ENCODE measurements around the gene DEGS2.
"Not testable (repeated sequence)": the region's sequence is repeated elsewhere in the genome, so short reads cannot be mapped to it uniquely, and the experiment has no call there.

Gene DEGS2

DNA sequence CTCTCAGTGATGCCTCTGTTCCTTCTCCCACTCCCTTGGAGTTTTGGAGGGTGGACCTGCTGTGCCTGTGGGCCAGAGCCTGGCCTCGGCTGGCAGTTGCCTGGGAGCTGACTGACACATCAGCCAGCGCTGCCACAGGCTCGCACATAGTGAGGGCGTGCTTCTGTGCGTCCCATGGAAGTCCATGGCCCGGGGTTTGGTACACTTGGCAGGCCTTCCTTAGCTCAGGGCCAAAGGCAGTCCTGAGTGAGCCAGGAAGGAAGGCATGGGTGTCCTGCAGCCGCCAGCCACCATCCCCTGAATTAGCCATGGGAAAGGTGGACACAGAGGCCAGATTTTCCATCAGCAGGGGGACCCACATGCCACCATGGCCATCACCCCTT, 1.1 kb upstream of the DEGS2 start:
- Histone ChIP-seq H3K9me3 (ENCODE audit: control insufficient read depth, insufficient read depth, low read length) (no peaks in the 10 kb centered on the region), H3K4me1 (ENCODE audit: insufficient read depth, low read length) (no peaks in the 10 kb centered on the region; the same call in 1 of the 2 replicates), H3K9ac (ENCODE audit: low read depth, low read length) (no peak overlapping the region), H3K36me3 (ENCODE audit: insufficient read depth, low read length) (no peaks in the 10 kb centered on the region)

DNA sequence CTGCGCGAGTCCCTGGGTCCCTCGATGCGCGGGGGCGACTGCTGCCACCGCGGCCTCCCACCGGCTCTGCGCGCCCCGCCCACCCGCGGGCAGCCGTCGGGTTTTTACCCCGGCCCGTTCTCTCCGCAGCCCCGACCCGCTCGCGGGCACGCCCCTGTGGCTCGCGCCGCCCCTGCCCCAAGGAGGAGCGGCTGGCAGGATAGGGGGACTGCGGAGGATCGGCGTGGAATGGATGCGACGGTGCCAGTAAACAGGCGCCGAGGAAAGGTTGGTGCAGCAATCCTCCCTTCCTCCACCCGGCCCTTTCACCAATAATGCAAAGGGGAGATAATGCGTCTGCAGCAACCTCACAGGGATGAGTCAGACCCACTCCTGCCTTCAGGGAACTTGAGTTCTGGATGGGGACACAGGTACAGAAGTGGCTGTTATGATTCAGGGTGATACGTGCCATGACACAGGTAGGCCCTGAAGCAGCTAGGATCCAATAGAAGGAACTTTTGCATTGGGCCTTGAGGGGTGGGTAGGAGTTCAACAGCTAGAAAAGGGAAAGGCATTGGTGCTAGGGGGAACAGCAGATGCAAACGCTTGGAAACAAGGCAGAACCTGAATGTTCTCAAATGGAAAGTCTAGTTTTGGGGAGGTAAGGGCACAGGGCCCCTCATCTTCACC, 554 bp upstream of the DEGS2 start:
- H3K9ac ChIP-seq (ENCODE audit: low read depth, low read length), result peak overlapping the region; percentile 49; the same call in 1 of the 2 replicates
- no peaks in the 10 kb centered on the region; the same call in 1 of the 2 replicates for H3K4me1 ChIP-seq (ENCODE audit: insufficient read depth, low read length)
- no peaks in the 10 kb centered on the region for H3K36me3 ChIP-seq (ENCODE audit: insufficient read depth, low read length)
- H3K9me3 ChIP-seq (ENCODE audit: control insufficient read depth, insufficient read depth, low read length), result no peaks in the 10 kb centered on the region

DNA sequence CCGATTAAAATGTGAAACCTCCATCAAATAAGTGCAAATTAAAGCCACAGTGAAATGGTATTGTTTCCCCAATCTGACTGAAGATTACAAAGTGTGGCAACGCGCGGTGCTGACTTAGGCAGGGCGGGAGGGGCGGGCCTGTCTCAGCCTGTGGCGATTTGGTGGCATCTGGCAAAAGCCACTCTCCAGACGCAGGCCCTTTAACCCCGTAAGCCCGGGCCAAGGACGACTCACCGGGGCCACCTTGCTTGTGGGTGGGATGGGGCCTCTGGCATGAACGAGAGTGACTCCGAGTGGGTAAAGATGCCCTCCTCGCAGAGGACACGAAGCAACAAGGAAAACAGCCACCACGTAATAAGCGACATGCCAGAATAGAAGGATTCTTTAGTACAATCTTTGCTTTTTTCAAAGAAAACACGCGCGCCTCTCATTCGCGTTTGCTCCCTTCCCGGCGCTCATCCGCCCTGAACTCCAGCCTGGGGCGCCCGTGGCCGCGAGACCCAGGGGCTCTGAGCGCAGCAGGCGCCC, 815 bp downstream of the DEGS2 start:
- Histone ChIP-seq H3K9ac (ENCODE audit: low read depth, low read length) (peak overlapping the region; percentile 50; the same call in 1 of the 2 replicates), H3K4me1 (ENCODE audit: insufficient read depth, low read length) (no peaks in the 10 kb centered on the region; the same call in 1 of the 2 replicates), H3K36me3 (ENCODE audit: insufficient read depth, low read length) (no peaks in the 10 kb centered on the region), H3K9me3 (ENCODE audit: control insufficient read depth, insufficient read depth, low read length) (no peaks in the 10 kb centered on the region)

DNA sequence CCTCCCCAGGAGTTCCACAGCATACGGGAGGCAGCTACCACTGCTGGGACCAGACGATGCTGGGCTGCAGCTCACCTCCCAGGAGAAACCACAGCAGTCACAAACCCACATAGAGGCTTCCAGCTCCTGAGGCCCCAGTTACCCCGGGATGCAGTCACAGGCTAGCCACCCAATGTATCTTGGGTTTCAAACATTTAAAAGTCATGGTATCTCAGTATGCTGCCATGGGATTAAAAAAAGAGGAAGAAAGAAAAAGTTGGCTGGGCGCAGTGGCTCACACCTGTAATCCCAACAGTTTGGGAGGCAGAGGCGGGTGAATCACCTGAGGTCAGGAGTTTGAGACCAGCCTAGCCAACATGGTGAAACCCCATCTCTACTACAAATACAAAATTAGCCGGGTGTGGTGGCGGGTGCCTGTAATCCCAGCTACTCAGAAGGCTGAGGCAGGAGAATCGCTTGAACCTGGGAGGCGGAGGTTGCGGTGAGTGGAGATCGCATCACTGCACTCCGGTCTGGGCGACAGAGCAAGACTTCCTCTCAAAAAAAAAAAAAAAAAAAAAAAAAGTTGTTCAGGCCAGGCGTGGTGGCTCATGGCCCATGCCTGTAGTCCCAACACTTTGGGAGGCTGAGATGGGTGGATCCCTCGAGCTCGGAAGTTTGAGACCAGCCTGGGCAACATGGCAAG, 1.8 kb downstream of the DEGS2 start:
- H3K9ac ChIP-seq (ENCODE audit: low read depth, low read length); H3K4me1 ChIP-seq (ENCODE audit: insufficient read depth, low read length): not testable (repeated sequence)

DNA sequence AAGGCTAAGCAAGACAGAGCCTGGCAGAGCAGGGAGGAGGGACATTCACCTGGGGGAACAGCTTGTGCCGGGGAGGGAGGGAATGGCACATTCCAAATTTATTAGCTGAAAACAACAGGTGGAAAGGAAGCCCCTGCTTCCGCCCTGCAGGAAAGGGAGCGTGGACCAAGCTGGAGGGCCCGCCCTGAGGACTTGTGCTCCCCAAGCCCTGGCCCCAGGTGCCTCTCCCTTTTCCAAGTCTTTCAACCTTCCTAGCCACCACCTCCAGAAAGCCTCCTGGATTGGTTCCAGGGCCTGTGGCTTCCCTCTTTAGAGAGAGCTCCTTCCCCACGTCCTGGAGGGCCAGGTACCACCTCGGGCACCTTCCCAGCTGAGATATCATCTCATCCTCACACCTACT, 2.7 kb downstream of the DEGS2 start:
- Histone ChIP-seq H3K9me3 (ENCODE audit: control insufficient read depth, insufficient read depth, low read length) (no peaks in the 10 kb centered on the region), H3K9ac (ENCODE audit: low read depth, low read length) (no peak overlapping the region), H3K4me1 (ENCODE audit: insufficient read depth, low read length) (no peaks in the 10 kb centered on the region; the same call in 1 of the 2 replicates), H3K36me3 (ENCODE audit: insufficient read depth, low read length) (no peaks in the 10 kb centered on the region)

More for the DNA sequence above, 1.8 kb downstream of the DEGS2 start:
- H3K9me3 ChIP-seq (ENCODE audit: control insufficient read depth, insufficient read depth, low read length); H3K36me3 ChIP-seq (ENCODE audit: insufficient read depth, low read length): not testable (repeated sequence)

DNA sequence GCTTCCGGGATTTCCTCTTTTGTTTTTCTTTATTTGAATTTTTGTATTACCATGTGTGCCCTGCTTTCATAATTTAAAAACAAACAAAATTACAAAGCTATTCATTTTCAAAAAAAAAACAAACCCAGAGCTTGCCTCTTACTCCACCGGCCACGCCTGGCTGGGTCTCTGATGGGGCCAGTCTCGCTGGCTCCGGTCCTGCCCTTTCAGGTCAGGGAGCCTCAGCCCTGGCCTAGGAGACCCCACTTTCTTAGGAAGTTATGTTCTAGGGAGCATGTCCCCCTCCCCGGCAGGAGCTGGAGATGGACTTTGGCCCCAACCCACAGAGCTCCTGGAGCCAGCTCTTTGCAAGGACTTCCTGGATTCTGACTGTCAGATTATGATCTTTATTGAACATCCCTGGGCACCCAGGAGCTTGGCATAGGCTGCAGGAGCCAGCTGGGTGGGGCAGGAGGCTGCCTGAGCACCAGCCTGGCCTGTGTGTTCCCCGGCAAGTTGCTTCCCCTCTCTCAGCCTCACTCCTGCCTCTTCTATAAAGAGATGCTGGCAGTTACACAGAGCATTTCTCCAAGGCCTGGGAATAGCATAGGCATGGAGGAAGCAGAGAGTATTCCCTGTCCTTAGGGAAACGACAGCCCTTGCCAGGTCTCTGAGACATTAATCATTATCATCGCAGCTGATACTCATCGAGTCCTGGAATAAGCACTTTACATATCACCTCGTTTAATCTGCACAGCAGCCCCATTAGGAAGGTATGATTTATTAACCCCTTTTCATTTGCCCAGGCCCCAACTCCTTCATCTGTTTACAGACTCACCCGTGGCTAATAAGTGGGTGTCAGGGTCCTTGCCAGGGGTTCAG, 3.5 kb downstream of the DEGS2 start:
- Histone ChIP-seq H3K9ac (ENCODE audit: low read depth, low read length) (no peak overlapping the region), H3K36me3 (ENCODE audit: insufficient read depth, low read length) (no peaks in the 10 kb centered on the region), H3K9me3 (ENCODE audit: control insufficient read depth, insufficient read depth, low read length) (no peaks in the 10 kb centered on the region), H3K4me1 (ENCODE audit: insufficient read depth, low read length) (no peaks in the 10 kb centered on the region; the same call in 1 of the 2 replicates)

DNA sequence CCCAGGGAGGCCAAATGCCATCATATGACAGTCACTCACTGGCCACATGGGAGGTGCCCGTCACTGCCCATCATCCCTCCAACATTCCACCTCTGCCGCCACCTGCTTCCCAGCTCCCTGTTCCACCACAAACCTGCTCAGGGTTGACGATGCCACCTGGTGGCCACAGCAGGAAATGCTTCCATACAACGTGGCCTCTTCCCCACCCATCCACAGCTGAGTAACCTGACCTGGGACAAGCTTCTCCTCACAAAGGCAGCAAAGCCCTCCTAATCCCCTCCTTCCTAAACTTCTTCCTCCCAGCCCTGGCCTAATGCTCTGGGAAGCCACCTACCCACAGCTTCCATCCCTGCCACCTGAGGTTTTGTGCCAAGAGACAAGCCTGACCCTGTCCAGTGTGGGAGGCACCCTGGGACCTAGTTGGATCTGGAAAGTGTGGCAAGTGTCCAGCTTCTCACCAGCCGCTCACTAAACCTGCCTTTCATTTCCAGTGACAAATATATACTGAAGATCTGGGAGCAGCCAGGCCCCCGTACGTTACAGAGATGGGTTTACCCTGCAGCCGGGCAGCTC, 4.3 kb downstream of the DEGS2 start:
- Histone ChIP-seq H3K36me3 (ENCODE audit: insufficient read depth, low read length) (no peaks in the 10 kb centered on the region), H3K9ac (ENCODE audit: low read depth, low read length) (no peak overlapping the region), H3K4me1 (ENCODE audit: insufficient read depth, low read length) (no peaks in the 10 kb centered on the region; the same call in 1 of the 2 replicates), H3K9me3 (ENCODE audit: control insufficient read depth, insufficient read depth, low read length) (no peaks in the 10 kb centered on the region)

DNA sequence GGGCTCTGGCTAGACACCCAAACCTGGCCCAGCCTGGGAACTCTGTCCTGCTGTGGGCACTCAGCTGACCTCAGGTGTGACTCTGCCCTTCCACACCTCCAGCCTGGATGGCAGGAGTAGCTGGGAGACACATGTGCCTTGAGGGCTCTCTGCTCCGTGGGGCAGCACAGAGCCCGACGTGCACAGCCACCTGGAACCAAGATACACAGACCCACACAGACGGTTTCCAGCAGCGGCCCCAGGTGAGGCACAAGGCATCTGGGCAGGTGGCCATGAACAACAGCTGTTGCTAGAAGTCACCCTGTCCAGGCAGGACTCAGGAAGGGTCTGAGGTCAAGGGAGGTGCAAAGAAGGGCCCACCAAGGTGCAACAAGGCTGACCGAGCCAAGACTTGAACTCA, 5.9 kb downstream of the DEGS2 start:
- no peak overlapping the region for H3K9ac ChIP-seq (ENCODE audit: low read depth, low read length)
- no peaks in the 10 kb centered on the region for H3K36me3 ChIP-seq (ENCODE audit: insufficient read depth, low read length)
- no peaks in the 10 kb centered on the region for H3K9me3 ChIP-seq (ENCODE audit: control insufficient read depth, insufficient read depth, low read length)
- no peaks in the 10 kb centered on the region for H3K4me1 ChIP-seq (ENCODE audit: insufficient read depth, low read length)

DNA sequence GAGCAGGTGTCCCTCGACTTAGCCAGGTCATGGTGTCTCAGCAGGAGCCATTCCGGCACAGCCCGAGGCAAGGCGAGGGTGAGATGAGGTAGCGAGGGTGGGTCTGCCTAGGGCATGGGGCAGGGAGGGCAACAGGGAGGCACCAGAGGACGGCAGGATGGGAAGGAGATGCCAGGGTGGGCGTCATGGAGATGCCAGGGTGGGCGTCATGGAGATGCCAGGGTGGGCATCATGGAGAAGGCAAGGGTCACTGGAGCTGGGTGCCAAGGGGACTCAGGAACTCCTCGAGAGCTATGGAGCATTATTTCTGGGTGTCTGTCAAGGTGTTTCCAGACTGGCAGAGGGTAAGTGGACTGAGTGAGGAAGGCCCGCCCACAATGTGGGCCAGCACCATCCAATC, 7.4 kb downstream of the DEGS2 start:
- no peaks in the 10 kb centered on the region for H3K4me1 ChIP-seq (ENCODE audit: insufficient read depth, low read length)
- H3K9ac ChIP-seq (ENCODE audit: low read depth, low read length), result no peak overlapping the region
- H3K36me3 ChIP-seq (ENCODE audit: insufficient read depth, low read length), result no peaks in the 10 kb centered on the region
- no peaks in the 10 kb centered on the region for H3K9me3 ChIP-seq (ENCODE audit: control insufficient read depth, insufficient read depth, low read length)

DNA sequence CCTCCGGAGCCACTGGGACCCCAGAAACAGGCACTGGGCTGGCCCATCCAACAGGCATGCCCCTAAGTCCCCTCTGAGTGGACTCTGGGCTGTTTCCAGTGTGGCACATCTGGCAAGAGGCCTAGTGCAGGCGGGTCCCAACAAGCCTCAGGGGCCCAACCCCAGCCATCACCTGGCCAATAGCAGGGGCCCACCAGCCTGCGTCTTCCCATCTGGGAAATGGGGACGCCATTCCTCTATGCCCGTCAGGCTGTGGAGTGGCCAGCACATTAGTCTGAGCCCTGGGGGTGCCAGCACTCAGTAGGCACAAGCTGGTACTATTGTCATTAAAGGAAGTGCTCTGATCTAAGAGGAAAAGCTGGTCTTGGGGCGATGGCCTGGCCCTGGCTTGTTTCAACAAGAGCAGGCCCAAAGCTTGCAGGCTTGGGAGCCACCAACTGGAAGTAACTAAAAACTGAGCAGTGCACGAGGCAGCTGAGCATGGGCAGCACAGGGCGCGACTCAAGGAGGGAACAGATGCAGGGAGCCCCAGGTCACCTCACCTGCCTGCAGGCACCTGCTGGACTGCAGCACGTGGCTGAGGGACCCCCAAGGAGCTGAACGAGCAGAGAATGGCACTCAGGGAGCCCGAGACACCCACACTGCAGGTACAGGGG, 8.4 kb downstream of the DEGS2 start:
- no peak overlapping the region for H3K9ac ChIP-seq (ENCODE audit: low read depth, low read length)
- no peaks in the 10 kb centered on the region for H3K9me3 ChIP-seq (ENCODE audit: control insufficient read depth, insufficient read depth, low read length)
- H3K4me1 ChIP-seq (ENCODE audit: insufficient read depth, low read length), result no peaks in the 10 kb centered on the region
- H3K36me3 ChIP-seq (ENCODE audit: insufficient read depth, low read length), result no peaks in the 10 kb centered on the region

DNA sequence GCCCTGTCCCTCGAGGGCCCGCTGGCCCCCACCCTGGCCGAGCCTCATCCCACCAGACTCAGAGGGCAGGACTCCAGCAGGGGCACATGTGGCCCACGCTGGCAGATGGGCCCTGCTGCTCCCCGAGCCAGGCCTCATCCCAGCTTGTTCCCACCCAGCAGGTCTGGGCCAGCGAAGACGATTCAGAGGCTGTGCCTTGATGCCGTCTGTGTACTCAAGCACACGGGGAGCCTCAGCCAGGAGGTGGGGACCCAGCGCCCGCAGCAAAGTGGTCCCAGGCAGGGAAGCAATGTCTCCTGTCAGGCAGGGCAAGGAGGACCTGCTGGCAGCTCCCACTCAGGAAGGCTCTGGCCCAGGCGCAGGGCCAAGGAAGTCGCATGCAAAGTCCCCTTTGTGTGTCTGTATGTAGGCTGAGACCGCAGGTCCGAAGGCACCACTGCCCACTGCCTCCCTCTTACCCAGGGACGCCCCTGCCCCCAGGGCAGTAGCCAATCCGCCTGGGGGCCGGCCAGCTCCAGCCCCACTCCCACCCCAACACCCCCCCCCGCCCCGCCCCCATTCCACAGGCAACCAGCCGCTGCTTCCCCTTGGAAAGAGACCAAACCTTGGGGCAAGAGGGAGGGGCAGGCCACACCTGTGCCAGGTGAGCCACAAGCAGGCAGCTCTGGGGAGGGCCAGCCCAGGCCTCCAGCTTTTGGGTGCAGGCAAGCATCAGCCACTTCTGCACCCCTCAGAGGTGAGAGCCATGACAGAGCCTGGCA, 9.4 kb downstream of the DEGS2 start:
- Histone ChIP-seq H3K9me3 (ENCODE audit: control insufficient read depth, insufficient read depth, low read length) (no peaks in the 10 kb centered on the region), H3K36me3 (ENCODE audit: insufficient read depth, low read length) (no peaks in the 10 kb centered on the region), H3K9ac (ENCODE audit: low read depth, low read length) (no peak overlapping the region), H3K4me1 (ENCODE audit: insufficient read depth, low read length) (no peaks in the 10 kb centered on the region)

DNA sequence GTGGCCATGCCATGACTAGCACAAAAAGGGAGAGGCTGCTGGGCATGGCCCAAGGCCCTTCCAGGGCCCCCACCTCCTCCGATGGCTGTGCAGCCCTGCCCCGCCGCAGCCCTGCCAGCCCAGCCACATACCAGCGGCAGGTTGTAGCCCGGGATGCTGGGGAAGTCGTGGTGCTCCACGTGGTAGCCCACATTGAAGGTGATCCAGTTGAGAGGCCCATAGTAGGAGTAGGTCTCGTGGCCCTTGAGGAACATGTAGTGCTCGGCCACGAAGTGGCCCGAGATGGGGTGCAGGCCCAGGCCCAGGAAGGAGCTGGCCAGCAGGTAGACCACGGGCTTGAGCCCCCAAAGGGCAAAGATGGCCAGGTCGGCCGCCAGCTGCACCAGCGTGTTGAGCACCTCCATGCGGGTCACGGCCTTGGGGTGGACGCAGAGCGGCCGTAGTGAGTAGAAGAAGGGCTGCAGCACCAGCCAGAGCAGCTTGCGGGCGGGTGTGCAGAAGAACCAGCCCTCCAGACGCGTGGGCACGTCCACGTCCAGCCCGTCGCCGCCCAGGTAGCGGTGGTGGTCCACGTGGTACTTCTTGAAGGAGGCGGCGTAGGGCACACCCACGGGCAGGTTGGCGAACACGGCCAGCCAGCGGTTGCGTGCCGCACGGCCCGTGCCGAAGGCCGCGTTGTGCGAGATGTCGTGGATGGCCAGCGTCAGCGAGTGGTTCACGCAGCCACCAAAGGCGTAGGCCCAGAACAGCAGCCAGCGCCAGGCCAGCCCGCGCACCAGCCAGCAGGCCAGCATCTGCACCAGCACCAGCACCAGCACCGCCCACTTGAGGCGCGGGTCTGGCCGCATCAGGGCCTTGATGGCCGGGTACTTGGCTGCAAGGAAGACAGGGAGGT, 10.4 kb downstream of the DEGS2 start:
- Histone ChIP-seq H3K4me1 (ENCODE audit: insufficient read depth, low read length) (no peaks in the 10 kb centered on the region), H3K9me3 (ENCODE audit: control insufficient read depth, insufficient read depth, low read length) (no peaks in the 10 kb centered on the region), H3K9ac (ENCODE audit: low read depth, low read length) (no peak overlapping the region), H3K36me3 (ENCODE audit: insufficient read depth, low read length) (no peaks in the 10 kb centered on the region)
